ENCODE measurements around the gene PACSIN2.
"Not testable (repeated sequence)": the region's sequence is repeated elsewhere in the genome, so short reads cannot be mapped to it uniquely, and the experiment has no call there.

The PACSIN2 gene

GRCh38 chr22:42925598-42925997 is 89.4 kb downstream of the PACSIN2 start:
- no peak overlapping the region for H3K9ac ChIP-seq (ENCODE audit: low read length)
- peaks cover 21% of the 10 kb centered on the region; the same call in 1 of the 2 replicates for H3K4me1 ChIP-seq (ENCODE audit: control insufficient read depth, insufficient read depth, low read length)
- no peaks in the 10 kb centered on the region for H3K27me3 ChIP-seq (ENCODE audit: control insufficient read depth, insufficient read depth, low read length)
- H3K4me3 ChIP-seq (ENCODE audit: low read depth, low read length), result no peak overlapping the region
- no peaks in the 10 kb centered on the region for H3K36me3 ChIP-seq (ENCODE audit: control insufficient read depth, insufficient read depth, low read length)
- no peaks in the 10 kb centered on the region for H3K9me3 ChIP-seq (ENCODE audit: control insufficient read depth, insufficient read depth, low read depth, low read length)
- H3K27ac ChIP-seq (ENCODE audit: low read depth, low read length), result no peak overlapping the region

GRCh38 chr22:42925031-42925430 is 89.9 kb downstream of the PACSIN2 start:
- H3K27me3 ChIP-seq (ENCODE audit: control insufficient read depth, insufficient read depth, low read length); H3K4me3 ChIP-seq (ENCODE audit: low read depth, low read length); H3K9ac ChIP-seq (ENCODE audit: low read length); H3K36me3 ChIP-seq (ENCODE audit: control insufficient read depth, insufficient read depth, low read length); H3K27ac ChIP-seq (ENCODE audit: low read depth, low read length); H3K9me3 ChIP-seq (ENCODE audit: control insufficient read depth, insufficient read depth, low read depth, low read length): not testable (repeated sequence)
- peaks cover 21% of the 10 kb centered on the region; the same call in 1 of the 2 replicates for H3K4me1 ChIP-seq (ENCODE audit: control insufficient read depth, insufficient read depth, low read length)

- Histone ChIP-seq H3K27me3 (ENCODE audit: control insufficient read depth, insufficient read depth, low read length) (no peaks in the 10 kb centered on the region), H3K9me3 (ENCODE audit: control insufficient read depth, insufficient read depth, low read depth, low read length) (no peaks in the 10 kb centered on the region), H3K4me1 (ENCODE audit: control insufficient read depth, insufficient read depth, low read length) (peaks cover 21% of the 10 kb centered on the region; the same call in 1 of the 2 replicates), H3K4me3 (ENCODE audit: low read depth, low read length) (no peak overlapping the region), H3K36me3 (ENCODE audit: control insufficient read depth, insufficient read depth, low read length) (no peaks in the 10 kb centered on the region), H3K27ac (ENCODE audit: low read depth, low read length) (no peak overlapping the region), H3K9ac (ENCODE audit: low read length) (no peak overlapping the region)
Measured at GRCh38 chr22:42924436-42924835, 90.5 kb downstream of the PACSIN2 start.

GRCh38 chr22:42922374-42923191 is 92.4 kb downstream of the PACSIN2 start:
- Histone ChIP-seq H3K4me1 (ENCODE audit: control insufficient read depth, insufficient read depth, low read length) (peaks cover 26% of the 10 kb centered on the region; the same call in 1 of the 2 replicates), H3K9me3 (ENCODE audit: control insufficient read depth, insufficient read depth, low read depth, low read length) (no peaks in the 10 kb centered on the region), H3K27ac (ENCODE audit: low read depth, low read length) (no peak overlapping the region), H3K4me3 (ENCODE audit: low read depth, low read length) (no peak overlapping the region), H3K27me3 (ENCODE audit: control insufficient read depth, insufficient read depth, low read length) (no peaks in the 10 kb centered on the region), H3K36me3 (ENCODE audit: control insufficient read depth, insufficient read depth, low read length) (no peaks in the 10 kb centered on the region), H3K9ac (ENCODE audit: low read length) (no peak overlapping the region)

- H3K9ac ChIP-seq (ENCODE audit: low read length), result no peak overlapping the region
- peaks cover 32% of the 10 kb centered on the region for H3K4me1 ChIP-seq (ENCODE audit: control insufficient read depth, insufficient read depth, low read length)
- H3K36me3 ChIP-seq (ENCODE audit: control insufficient read depth, insufficient read depth, low read length), result no peaks in the 10 kb centered on the region
- no peak overlapping the region for H3K4me3 ChIP-seq (ENCODE audit: low read depth, low read length)
- no peak overlapping the region for H3K27ac ChIP-seq (ENCODE audit: low read depth, low read length)
- no peaks in the 10 kb centered on the region for H3K9me3 ChIP-seq (ENCODE audit: control insufficient read depth, insufficient read depth, low read depth, low read length)
- H3K27me3 ChIP-seq (ENCODE audit: control insufficient read depth, insufficient read depth, low read length), result no peaks in the 10 kb centered on the region
Measured at GRCh38 chr22:42920101-42920820, 94.7 kb downstream of the PACSIN2 start.

- H3K4me1 ChIP-seq (ENCODE audit: control insufficient read depth, insufficient read depth, low read length), result peaks cover 40% of the 10 kb centered on the region
- H3K9me3 ChIP-seq (ENCODE audit: control insufficient read depth, insufficient read depth, low read depth, low read length), result no peaks in the 10 kb centered on the region
- H3K4me3 ChIP-seq (ENCODE audit: low read depth, low read length), result no peak overlapping the region
- H3K9ac ChIP-seq (ENCODE audit: low read length), result no peak overlapping the region
- no peak overlapping the region for H3K27ac ChIP-seq (ENCODE audit: low read depth, low read length)
- no peaks in the 10 kb centered on the region for H3K27me3 ChIP-seq (ENCODE audit: control insufficient read depth, insufficient read depth, low read length)
- no peaks in the 10 kb centered on the region for H3K36me3 ChIP-seq (ENCODE audit: control insufficient read depth, insufficient read depth, low read length)
Measured at GRCh38 chr22:42919199-42919598, 95.8 kb downstream of the PACSIN2 start.

GRCh38 chr22:42918500-42918899 is 96.4 kb downstream of the PACSIN2 start:
- Histone ChIP-seq H3K4me3 (ENCODE audit: low read depth, low read length) (no peak overlapping the region), H3K27ac (ENCODE audit: low read depth, low read length) (no peak overlapping the region), H3K9ac (ENCODE audit: low read length) (no peak overlapping the region), H3K9me3 (ENCODE audit: control insufficient read depth, insufficient read depth, low read depth, low read length) (no peaks in the 10 kb centered on the region), H3K36me3 (ENCODE audit: control insufficient read depth, insufficient read depth, low read length) (no peaks in the 10 kb centered on the region), H3K4me1 (ENCODE audit: control insufficient read depth, insufficient read depth, low read length) (peaks cover 40% of the 10 kb centered on the region), H3K27me3 (ENCODE audit: control insufficient read depth, insufficient read depth, low read length) (no peaks in the 10 kb centered on the region)

GRCh38 chr22:42917358-42917757 is 97.6 kb downstream of the PACSIN2 start:
- H3K36me3 ChIP-seq (ENCODE audit: control insufficient read depth, insufficient read depth, low read length); H3K9me3 ChIP-seq (ENCODE audit: control insufficient read depth, insufficient read depth, low read depth, low read length); H3K4me3 ChIP-seq (ENCODE audit: low read depth, low read length); H3K9ac ChIP-seq (ENCODE audit: low read length); H3K27ac ChIP-seq (ENCODE audit: low read depth, low read length); H3K27me3 ChIP-seq (ENCODE audit: control insufficient read depth, insufficient read depth, low read length): not testable (repeated sequence)
- H3K4me1 ChIP-seq (ENCODE audit: control insufficient read depth, insufficient read depth, low read length), result peaks cover 32% of the 10 kb centered on the region

- Histone ChIP-seq H3K4me1 (ENCODE audit: control insufficient read depth, insufficient read depth, low read length) (peaks cover 29% of the 10 kb centered on the region), H3K4me3 (ENCODE audit: low read depth, low read length) (no peak overlapping the region), H3K27me3 (ENCODE audit: control insufficient read depth, insufficient read depth, low read length) (no peaks in the 10 kb centered on the region), H3K36me3 (ENCODE audit: control insufficient read depth, insufficient read depth, low read length) (peaks cover 3% of the 10 kb centered on the region; the same call in 1 of the 2 replicates), H3K9ac (ENCODE audit: low read length) (no peak overlapping the region), H3K9me3 (ENCODE audit: control insufficient read depth, insufficient read depth, low read depth, low read length) (no peaks in the 10 kb centered on the region), H3K27ac (ENCODE audit: low read depth, low read length) (peak overlapping the region; percentile 8; the same call in 1 of the 2 replicates)
Measured at GRCh38 chr22:42915980-42916765, 98.8 kb downstream of the PACSIN2 start.

GRCh38 chr22:42914511-42915076 is 100.4 kb downstream of the PACSIN2 start:
- Histone ChIP-seq H3K36me3 (ENCODE audit: control insufficient read depth, insufficient read depth, low read length) (peaks cover 12% of the 10 kb centered on the region), H3K27me3 (ENCODE audit: control insufficient read depth, insufficient read depth, low read length) (no peaks in the 10 kb centered on the region), H3K27ac (ENCODE audit: low read depth, low read length) (no peak overlapping the region), H3K4me1 (ENCODE audit: control insufficient read depth, insufficient read depth, low read length) (peaks cover 29% of the 10 kb centered on the region), H3K9ac (ENCODE audit: low read length) (no peak overlapping the region), H3K9me3 (ENCODE audit: control insufficient read depth, insufficient read depth, low read depth, low read length) (no peaks in the 10 kb centered on the region), H3K4me3 (ENCODE audit: low read depth, low read length) (no peak overlapping the region)

Measured in HUES6 (cell line).